ENCODE results near the gene SMYD2. TPM values are rescaled to one million over a fixed set of nuclear protein-coding genes. Genes with fewer than 3 reads are reported as not detected.

SMYD2 gene
- total and polyA plus RNA-seq, 2 donors = 39.9 to 45.0 TPM

DNA sequence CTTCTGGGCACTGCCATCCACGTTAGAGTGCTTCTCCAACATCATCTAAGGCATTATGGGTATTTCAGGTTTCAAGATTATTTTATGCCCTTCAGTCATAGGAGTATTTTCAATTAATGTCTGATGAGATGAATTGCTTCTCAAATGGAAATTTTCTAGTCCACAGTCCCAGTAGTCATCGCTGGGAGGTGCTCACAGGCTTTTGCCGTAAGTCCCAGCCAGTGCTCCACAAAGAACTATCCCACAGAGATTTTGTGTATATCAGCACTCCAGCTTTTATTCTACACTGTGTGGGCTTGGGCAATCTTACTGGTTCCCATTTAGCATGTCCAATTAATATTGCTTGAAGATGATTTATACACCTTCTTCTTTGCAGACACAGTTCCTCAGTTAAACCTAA lies 61.0 kb downstream of the SMYD2 start:
- Histone ChIP-seq H3K27me3 (ENCODE audit: control insufficient read depth in 2 of 2, insufficient read depth in 1 of 2, low read length in 1 of 2) (no peaks in the 10 kb centered on the region), H3K9me3 (ENCODE audit: control insufficient read depth in 2 of 2, insufficient read depth in 1 of 2, low read length in 1 of 2) (no peaks in the 10 kb centered on the region), H3K36me3 (ENCODE audit: control insufficient read depth in 2 of 2, insufficient read depth in 2 of 2, low read length in 1 of 2) (peaks cover 0 to 5% of the 10 kb centered on the region in 2 donors), H3K4me1 (ENCODE audit: control insufficient read depth in 2 of 2, insufficient read depth in 2 of 2, low read length in 2 of 2) (no peaks in the 10 kb centered on the region), H3K27ac (ENCODE audit: low read depth in 1 of 2, low read length in 1 of 2) (no peak overlapping the region), H3K4me3 (ENCODE audit: low read length in 2 of 2) (no peak overlapping the region)
- 96% methylated on average over 3 of the region's 3 CpGs for WGBS
- DNase-seq (ENCODE audit: low read depth in 6 of 9, low spot score in 9 of 9) = no peak

DNA sequence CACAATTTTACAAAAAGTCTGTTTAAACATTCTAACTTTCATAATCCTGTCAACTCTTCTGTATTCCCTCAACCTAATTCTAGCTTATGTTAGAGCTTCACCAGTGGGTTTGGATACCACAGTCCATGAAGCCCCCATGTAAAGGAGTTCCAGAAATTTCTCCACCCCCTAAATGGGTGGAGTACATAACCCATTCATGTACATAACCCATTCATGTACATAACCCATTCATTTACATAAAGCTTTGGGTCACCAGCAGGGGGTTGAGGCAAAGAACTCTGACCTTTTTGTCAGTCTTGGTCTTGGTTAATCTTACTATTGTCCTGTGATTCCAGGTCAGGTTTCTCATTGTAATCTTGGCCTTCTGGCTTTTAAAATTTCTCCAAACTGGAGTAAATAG lies 61.6 kb downstream of the SMYD2 start:
- no peak overlapping the region for H3K4me3 ChIP-seq (ENCODE audit: low read length in 2 of 2)
- H3K27me3 ChIP-seq (ENCODE audit: control insufficient read depth in 2 of 2, insufficient read depth in 1 of 2, low read length in 1 of 2) = no peaks in the 10 kb centered on the region
- no peaks in the 10 kb centered on the region for H3K4me1 ChIP-seq (ENCODE audit: control insufficient read depth in 2 of 2, insufficient read depth in 2 of 2, low read length in 2 of 2)
- H3K27ac ChIP-seq (ENCODE audit: low read depth in 1 of 2, low read length in 1 of 2) = no peak overlapping the region
- H3K9me3 ChIP-seq (ENCODE audit: control insufficient read depth in 2 of 2, insufficient read depth in 1 of 2, low read length in 1 of 2) = no peaks in the 10 kb centered on the region
- no peak for DNase-seq (ENCODE audit: low read depth in 6 of 9, low spot score in 9 of 9)
- peaks cover 0 to 4% of the 10 kb centered on the region in 2 donors for H3K36me3 ChIP-seq (ENCODE audit: control insufficient read depth in 2 of 2, insufficient read depth in 2 of 2, low read length in 1 of 2)

DNA sequence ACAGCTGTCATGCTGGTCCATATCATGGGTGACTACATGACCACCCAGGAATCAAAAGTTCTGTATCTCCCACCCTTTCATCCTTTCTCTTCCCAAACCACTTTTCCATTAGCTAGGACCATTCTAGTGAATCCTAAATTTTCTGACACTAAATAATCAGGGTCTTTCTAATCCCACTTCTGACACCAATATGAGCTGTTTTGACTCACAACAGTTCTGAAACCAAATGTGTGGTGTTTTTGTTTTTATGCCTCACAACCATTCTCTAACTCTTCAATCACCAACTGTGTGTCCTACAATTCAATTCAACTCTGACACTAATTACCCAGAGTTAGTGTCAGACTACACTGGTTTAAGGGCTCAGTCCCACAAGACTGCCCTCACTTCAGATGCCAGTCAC lies 63.9 kb downstream of the SMYD2 start:
- H3K27me3 ChIP-seq (ENCODE audit: control insufficient read depth in 2 of 2, insufficient read depth in 1 of 2, low read length in 1 of 2) = no peaks in the 10 kb centered on the region
- no peak overlapping the region for H3K27ac ChIP-seq (ENCODE audit: low read depth in 1 of 2, low read length in 1 of 2)
- H3K4me1 ChIP-seq (ENCODE audit: control insufficient read depth in 2 of 2, insufficient read depth in 2 of 2, low read length in 2 of 2) = no peaks in the 10 kb centered on the region
- DNase-seq (ENCODE audit: low read depth in 6 of 9, low spot score in 9 of 9) = no peak
- no peaks in the 10 kb centered on the region for H3K9me3 ChIP-seq (ENCODE audit: control insufficient read depth in 2 of 2, insufficient read depth in 1 of 2, low read length in 1 of 2)
- no peak overlapping the region for H3K4me3 ChIP-seq (ENCODE audit: low read length in 2 of 2)
- H3K36me3 ChIP-seq (ENCODE audit: control insufficient read depth in 2 of 2, insufficient read depth in 2 of 2, low read length in 1 of 2) = no peaks in the 10 kb centered on the region

DNA sequence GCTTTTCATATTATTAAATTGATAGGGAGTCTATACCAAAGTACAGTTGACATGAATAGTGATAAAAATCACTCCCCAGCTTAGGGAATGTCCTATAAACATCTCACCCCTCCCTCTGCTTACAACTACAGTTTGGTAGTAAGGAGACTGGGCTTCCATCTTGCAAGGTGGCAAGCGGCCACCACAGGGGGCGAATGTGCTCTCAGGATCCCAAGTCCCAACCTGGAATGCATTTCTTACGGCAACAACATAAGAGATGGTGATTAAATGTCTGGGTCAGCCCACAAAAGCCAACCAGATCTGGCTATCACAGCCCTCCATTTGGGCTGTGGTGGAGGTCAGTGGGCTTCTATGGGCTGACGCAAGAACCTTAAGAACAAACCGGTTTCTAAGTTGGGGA lies 68.0 kb downstream of the SMYD2 start:
- Histone ChIP-seq H3K9me3 (ENCODE audit: control insufficient read depth in 2 of 2, insufficient read depth in 1 of 2, low read length in 1 of 2) (no peaks in the 10 kb centered on the region), H3K4me3 (ENCODE audit: low read length in 2 of 2) (no peak overlapping the region), H3K36me3 (ENCODE audit: control insufficient read depth in 2 of 2, insufficient read depth in 2 of 2, low read length in 1 of 2) (no peaks in the 10 kb centered on the region), H3K27me3 (ENCODE audit: control insufficient read depth in 2 of 2, insufficient read depth in 1 of 2, low read length in 1 of 2) (no peaks in the 10 kb centered on the region), H3K27ac (ENCODE audit: low read depth in 1 of 2, low read length in 1 of 2) (no peak overlapping the region), H3K4me1 (ENCODE audit: control insufficient read depth in 2 of 2, insufficient read depth in 2 of 2, low read length in 2 of 2) (no peaks in the 10 kb centered on the region)
- 98% methylated on average over 5 of the region's 5 CpGs for WGBS
- DNase-seq (ENCODE audit: low read depth in 6 of 9, low spot score in 9 of 9) = no peak

DNA sequence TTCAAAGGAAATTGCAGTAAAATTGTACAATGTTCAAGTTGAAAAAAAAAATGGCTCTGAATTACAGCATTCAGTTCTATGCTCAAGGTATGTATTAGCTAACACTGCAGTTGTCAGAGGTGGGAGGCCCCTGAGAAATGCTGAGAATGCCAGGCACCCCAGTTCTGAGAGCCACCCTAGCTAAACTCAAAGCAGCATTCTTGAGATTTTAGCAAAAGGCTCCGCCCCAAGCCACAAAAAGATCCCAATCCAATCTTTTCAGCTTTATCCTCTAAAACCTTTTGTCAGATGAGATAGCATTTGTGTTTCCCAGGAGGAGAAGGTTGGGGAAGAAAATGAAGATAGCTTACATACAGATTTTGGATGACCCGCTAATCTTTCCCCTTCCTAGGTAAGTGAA lies 68.8 kb downstream of the SMYD2 start:
- Histone ChIP-seq H3K4me1 (ENCODE audit: control insufficient read depth in 2 of 2, insufficient read depth in 2 of 2, low read length in 2 of 2) (no peaks in the 10 kb centered on the region), H3K36me3 (ENCODE audit: control insufficient read depth in 2 of 2, insufficient read depth in 2 of 2, low read length in 1 of 2) (no peaks in the 10 kb centered on the region), H3K9me3 (ENCODE audit: control insufficient read depth in 2 of 2, insufficient read depth in 1 of 2, low read length in 1 of 2) (no peaks in the 10 kb centered on the region), H3K4me3 (ENCODE audit: low read length in 2 of 2) (no peak overlapping the region), H3K27ac (ENCODE audit: low read depth in 1 of 2, low read length in 1 of 2) (no peak overlapping the region), H3K27me3 (ENCODE audit: control insufficient read depth in 2 of 2, insufficient read depth in 1 of 2, low read length in 1 of 2) (no peaks in the 10 kb centered on the region)
- WGBS = 95% methylated on average over 2 of the region's 2 CpGs
- no peak for DNase-seq (ENCODE audit: low read depth in 6 of 9, low spot score in 9 of 9)

DNA sequence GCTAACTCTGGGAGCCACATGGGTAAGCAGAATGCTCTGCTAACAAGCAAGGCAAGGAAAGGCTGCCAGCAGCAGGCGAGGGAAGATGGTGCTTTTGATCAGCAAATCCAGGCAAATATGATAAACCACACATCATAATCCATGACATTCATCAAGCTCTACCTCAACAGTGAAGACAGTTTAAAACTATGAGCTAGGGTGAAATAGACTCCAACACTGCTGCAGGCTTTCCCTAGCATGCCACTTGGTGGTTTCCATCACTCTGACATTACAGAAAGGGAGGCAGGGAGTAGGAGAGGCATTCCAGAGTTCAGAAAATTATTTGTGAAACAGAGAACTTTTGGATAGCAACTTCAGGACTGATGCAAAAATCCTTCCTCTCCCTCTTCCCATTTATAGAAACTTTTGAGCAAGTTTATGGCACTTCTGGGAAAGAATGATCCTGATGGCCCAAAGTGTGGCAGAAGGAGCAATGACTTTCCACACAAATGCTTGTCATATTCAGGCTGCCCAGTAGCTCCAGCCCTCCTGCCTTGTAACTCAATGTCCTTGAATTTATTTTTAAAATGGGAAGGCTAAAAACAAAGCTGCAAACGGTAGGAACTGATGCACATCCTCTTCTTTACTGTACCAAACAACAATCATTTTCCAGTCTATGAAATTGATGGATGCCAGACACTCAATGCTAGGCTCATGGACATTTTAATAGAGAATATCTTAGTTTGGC lies 70.8 kb downstream of the SMYD2 start:
- Histone ChIP-seq H3K4me3 (ENCODE audit: low read length in 2 of 2) (no peak overlapping the region), H3K9me3 (ENCODE audit: control insufficient read depth in 2 of 2, insufficient read depth in 1 of 2, low read length in 1 of 2) (no peaks in the 10 kb centered on the region), H3K4me1 (ENCODE audit: control insufficient read depth in 2 of 2, insufficient read depth in 2 of 2, low read length in 2 of 2) (no peaks in the 10 kb centered on the region), H3K27ac (ENCODE audit: low read depth in 1 of 2, low read length in 1 of 2) (no peak overlapping the region), H3K36me3 (ENCODE audit: control insufficient read depth in 2 of 2, insufficient read depth in 2 of 2, low read length in 1 of 2) (no peaks in the 10 kb centered on the region), H3K27me3 (ENCODE audit: control insufficient read depth in 2 of 2, insufficient read depth in 1 of 2, low read length in 1 of 2) (no peaks in the 10 kb centered on the region)
- no peak for DNase-seq (ENCODE audit: low read depth in 6 of 9, low spot score in 9 of 9)
- 83% methylated on average over 2 of the region's 2 CpGs for WGBS

DNA sequence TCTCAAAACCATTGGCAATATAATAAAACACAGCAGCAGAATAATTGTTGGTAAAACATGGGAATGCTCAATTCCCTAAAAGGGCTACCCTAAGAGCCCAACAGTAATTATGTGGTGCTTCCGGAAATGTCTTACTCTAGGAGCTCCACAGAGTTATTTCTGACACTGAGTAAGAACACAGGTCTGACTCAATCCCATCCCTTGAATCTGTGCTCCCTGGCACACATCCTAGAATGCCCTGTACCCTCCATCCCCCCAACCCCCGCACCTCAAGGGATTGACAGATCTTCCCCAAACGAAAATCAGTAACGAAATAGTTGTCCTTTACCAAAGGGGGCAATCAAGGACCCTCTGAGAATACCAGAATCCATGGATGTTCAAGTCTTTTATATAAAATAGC lies 71.9 kb downstream of the SMYD2 start:
- Histone ChIP-seq H3K4me1 (ENCODE audit: control insufficient read depth in 2 of 2, insufficient read depth in 2 of 2, low read length in 2 of 2) (no peaks in the 10 kb centered on the region), H3K4me3 (ENCODE audit: low read length in 2 of 2) (no peak overlapping the region), H3K9me3 (ENCODE audit: control insufficient read depth in 2 of 2, insufficient read depth in 1 of 2, low read length in 1 of 2) (no peaks in the 10 kb centered on the region), H3K27me3 (ENCODE audit: control insufficient read depth in 2 of 2, insufficient read depth in 1 of 2, low read length in 1 of 2) (no peaks in the 10 kb centered on the region), H3K27ac (ENCODE audit: low read depth in 1 of 2, low read length in 1 of 2) (no peak overlapping the region), H3K36me3 (ENCODE audit: control insufficient read depth in 2 of 2, insufficient read depth in 2 of 2, low read length in 1 of 2) (no peaks in the 10 kb centered on the region)
- DNase-seq (ENCODE audit: low read depth in 6 of 9, low spot score in 9 of 9) = no peak
- 96% methylated on average over 4 of the region's 4 CpGs for WGBS

DNA sequence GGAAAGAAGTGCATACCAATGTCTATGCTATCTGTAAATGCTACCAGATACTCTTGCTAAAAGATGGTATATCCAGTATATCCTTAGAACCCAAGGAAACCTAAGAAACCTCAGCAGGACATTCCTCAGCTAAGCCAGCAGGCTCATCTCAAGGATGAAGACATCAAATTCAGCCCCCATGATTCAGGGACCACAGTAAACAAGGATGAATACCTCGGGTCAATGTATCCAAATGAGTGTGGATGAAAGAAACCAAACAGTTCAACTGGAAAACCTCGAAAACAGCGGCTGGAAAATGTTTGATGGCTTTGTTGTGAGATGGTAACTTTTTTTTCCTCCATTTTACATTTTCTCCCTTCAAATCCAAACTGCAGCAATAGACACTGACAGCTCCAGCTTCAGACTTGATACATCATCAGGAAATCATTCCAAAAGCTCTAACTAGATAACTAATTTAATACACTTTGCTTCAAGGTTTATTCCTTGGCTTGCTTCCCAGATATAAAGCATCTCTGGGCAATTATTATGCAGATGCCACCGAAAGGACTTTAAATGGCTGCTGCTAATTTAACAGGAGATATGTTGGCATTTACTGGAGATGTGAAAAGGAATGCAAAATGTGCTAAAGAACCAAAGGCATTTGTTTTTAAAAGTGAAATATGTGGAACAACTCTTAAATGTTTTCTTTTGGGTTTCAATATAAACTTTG lies 73.6 kb downstream of the SMYD2 start:
- Histone ChIP-seq H3K27me3 (ENCODE audit: control insufficient read depth in 2 of 2, insufficient read depth in 1 of 2, low read length in 1 of 2) (no peaks in the 10 kb centered on the region), H3K9me3 (ENCODE audit: control insufficient read depth in 2 of 2, insufficient read depth in 1 of 2, low read length in 1 of 2) (no peaks in the 10 kb centered on the region), H3K4me3 (ENCODE audit: low read length in 2 of 2) (no peak overlapping the region), H3K36me3 (ENCODE audit: control insufficient read depth in 2 of 2, insufficient read depth in 2 of 2, low read length in 1 of 2) (no peaks in the 10 kb centered on the region), H3K4me1 (ENCODE audit: control insufficient read depth in 2 of 2, insufficient read depth in 2 of 2, low read length in 2 of 2) (no peaks in the 10 kb centered on the region), H3K27ac (ENCODE audit: low read depth in 1 of 2, low read length in 1 of 2) (no peak overlapping the region)
- no peak for DNase-seq (ENCODE audit: low read depth in 6 of 9, low spot score in 9 of 9)
- WGBS = 94% methylated on average over 4 of the region's 4 CpGs

DNA sequence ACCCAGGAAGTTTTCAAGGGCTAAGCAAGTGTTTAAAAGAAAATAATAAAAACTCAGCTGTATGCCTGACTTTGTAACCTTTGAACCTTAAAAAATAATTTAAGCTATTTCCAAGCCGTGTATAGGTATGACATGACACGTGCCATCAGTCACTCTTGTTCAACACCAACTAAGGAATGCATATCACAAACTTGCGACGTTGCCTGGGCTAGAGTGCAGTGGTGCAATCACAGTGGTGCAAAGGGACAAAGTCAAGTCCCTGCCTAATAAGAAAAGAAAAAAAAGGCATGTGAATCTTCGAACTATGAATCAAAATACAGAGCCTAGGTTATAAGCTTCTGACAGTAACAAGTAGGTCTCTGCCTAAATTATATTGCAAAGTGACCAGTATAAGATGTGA lies 79.2 kb downstream of the SMYD2 start:
- no peak for DNase-seq (ENCODE audit: low read depth in 6 of 9, low spot score in 9 of 9)
- no peaks in the 10 kb centered on the region for H3K27me3 ChIP-seq (ENCODE audit: control insufficient read depth in 2 of 2, insufficient read depth in 1 of 2, low read length in 1 of 2)
- H3K36me3 ChIP-seq (ENCODE audit: control insufficient read depth in 2 of 2, insufficient read depth in 2 of 2, low read length in 1 of 2) = no peaks in the 10 kb centered on the region
- H3K4me3 ChIP-seq (ENCODE audit: low read length in 2 of 2) = no peak overlapping the region
- H3K27ac ChIP-seq (ENCODE audit: low read depth in 1 of 2, low read length in 1 of 2) = no peak overlapping the region
- 96% methylated on average over 5 of the region's 5 CpGs for WGBS
- H3K4me1 ChIP-seq (ENCODE audit: control insufficient read depth in 2 of 2, insufficient read depth in 2 of 2, low read length in 2 of 2) = no peaks in the 10 kb centered on the region
- no peaks in the 10 kb centered on the region for H3K9me3 ChIP-seq (ENCODE audit: control insufficient read depth in 2 of 2, insufficient read depth in 1 of 2, low read length in 1 of 2)
